ENCODE results near the gene HDAC4.

HDAC4 gene

DNA sequence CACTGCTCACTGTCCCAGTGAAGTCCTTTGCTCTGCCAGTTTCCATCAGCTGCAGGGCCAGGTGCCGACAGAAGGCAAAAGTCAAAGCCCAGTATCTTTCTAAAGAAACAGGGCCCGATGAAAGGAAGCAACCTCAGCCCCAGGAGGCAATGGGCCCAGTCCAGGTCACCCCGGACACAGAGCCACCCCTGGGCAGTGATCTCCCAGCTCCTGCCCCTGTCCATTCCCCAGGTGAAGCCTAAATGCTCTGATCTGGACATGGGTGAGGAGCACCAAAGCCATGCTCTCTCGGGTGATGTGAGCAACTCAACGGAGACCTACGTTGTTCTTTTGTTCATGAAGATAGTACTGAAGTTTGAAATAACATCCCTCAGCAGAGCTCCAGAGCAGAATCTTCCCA, 61.6 kb downstream of the HDAC4 start:
- no peak for TF ChIP-seq POLR2AphosphoS5 (IDR thresholded peaks at IDR 0.05; ENCODE audit: low read depth)
- TF ChIP-seq GABPA (IDR thresholded peaks at IDR 0.05; ENCODE audit: low read depth): no peak
- TF ChIP-seq, protein P1, sequence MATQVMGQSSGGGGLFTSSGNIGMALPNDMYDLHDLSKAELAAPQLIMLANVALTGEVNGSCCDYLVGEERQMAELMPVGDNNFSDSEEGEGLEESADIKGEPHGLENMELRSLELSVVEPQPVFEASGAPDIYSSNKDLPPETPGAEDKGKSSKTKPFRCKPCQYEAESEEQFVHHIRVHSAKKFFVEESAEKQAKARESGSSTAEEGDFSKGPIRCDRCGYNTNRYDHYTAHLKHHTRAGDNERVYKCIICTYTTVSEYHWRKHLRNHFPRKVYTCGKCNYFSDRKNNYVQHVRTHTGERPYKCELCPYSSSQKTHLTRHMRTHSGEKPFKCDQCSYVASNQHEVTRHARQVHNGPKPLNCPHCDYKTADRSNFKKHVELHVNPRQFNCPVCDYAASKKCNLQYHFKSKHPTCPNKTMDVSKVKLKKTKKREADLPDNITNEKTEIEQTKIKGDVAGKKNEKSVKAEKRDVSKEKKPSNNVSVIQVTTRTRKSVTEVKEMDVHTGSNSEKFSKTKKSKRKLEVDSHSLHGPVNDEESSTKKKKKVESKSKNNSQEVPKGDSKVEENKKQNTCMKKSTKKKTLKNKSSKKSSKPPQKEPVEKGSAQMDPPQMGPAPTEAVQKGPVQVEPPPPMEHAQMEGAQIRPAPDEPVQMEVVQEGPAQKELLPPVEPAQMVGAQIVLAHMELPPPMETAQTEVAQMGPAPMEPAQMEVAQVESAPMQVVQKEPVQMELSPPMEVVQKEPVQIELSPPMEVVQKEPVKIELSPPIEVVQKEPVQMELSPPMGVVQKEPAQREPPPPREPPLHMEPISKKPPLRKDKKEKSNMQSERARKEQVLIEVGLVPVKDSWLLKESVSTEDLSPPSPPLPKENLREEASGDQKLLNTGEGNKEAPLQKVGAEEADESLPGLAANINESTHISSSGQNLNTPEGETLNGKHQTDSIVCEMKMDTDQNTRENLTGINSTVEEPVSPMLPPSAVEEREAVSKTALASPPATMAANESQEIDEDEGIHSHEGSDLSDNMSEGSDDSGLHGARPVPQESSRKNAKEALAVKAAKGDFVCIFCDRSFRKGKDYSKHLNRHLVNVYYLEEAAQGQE (IDR thresholded peaks at IDR 0.05; ENCODE audit: insufficient replicate concordance, low read depth): no peak
- TF ChIP-seq, protein P2, sequence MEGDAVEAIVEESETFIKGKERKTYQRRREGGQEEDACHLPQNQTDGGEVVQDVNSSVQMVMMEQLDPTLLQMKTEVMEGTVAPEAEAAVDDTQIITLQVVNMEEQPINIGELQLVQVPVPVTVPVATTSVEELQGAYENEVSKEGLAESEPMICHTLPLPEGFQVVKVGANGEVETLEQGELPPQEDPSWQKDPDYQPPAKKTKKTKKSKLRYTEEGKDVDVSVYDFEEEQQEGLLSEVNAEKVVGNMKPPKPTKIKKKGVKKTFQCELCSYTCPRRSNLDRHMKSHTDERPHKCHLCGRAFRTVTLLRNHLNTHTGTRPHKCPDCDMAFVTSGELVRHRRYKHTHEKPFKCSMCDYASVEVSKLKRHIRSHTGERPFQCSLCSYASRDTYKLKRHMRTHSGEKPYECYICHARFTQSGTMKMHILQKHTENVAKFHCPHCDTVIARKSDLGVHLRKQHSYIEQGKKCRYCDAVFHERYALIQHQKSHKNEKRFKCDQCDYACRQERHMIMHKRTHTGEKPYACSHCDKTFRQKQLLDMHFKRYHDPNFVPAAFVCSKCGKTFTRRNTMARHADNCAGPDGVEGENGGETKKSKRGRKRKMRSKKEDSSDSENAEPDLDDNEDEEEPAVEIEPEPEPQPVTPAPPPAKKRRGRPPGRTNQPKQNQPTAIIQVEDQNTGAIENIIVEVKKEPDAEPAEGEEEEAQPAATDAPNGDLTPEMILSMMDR (IDR thresholded peaks at IDR 0.05; ENCODE audit: insufficient read depth, low read length): no peak
- no peak for TF ChIP-seq SPI1 (IDR thresholded peaks at IDR 0.05; ENCODE audit: borderline replicate concordance, low read depth)
- Histone ChIP-seq H3K27ac (replicated peaks) (no peak overlapping the region), H3K27me3 (ENCODE audit: insufficient read depth, poor library complexity, severe bottlenecking) (no peaks in the 10 kb centered on the region), H3K4me3 (replicated peaks; ENCODE audit: insufficient read depth, low read length) (no peak overlapping the region)
- DNase-seq (ENCODE audit: low read depth in 1 of 2, low spot score in 1 of 2): no peak

DNA sequence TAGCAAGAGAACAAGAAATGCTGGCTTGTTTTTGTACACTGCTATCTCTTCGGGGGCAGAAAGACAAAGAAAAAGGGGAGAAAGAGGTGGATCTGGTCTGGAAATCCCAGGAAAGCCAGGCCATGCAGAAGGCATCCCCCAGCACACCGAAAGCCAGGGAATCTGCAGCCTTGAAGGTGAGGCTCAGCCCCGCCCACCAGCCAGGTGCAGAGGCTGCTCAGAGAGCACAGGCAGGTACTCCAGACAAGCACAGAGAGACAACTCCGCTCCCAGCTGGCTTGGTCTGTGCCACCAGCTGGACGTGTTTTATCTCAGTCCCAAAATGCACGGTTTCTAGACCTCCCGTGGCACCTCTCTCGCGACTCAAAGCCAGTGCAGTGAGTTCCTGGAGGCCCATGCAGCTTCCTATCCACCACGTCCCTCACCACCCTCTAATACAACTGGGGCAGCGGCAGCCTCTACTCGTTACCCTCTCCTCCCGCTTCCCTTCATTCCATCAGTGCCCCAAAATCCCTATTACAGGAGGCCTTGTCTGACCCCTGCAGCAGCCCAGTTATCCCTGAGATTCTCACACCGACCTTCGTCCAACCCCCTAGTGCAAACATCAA, 62.8 kb downstream of the HDAC4 start:
- H3K4me3 ChIP-seq (replicated peaks; ENCODE audit: insufficient read depth, low read length): no peak overlapping the region
- TF ChIP-seq, protein P2 (IDR thresholded peaks at IDR 0.05; ENCODE audit: insufficient read depth, low read length): no peak
- TF ChIP-seq, protein P1 (IDR thresholded peaks at IDR 0.05; ENCODE audit: insufficient replicate concordance, low read depth): no peak
- TF ChIP-seq POLR2AphosphoS5 (IDR thresholded peaks at IDR 0.05; ENCODE audit: low read depth): no peak
- no peak for TF ChIP-seq GABPA (IDR thresholded peaks at IDR 0.05; ENCODE audit: low read depth)
- no peak for TF ChIP-seq SPI1 (IDR thresholded peaks at IDR 0.05; ENCODE audit: borderline replicate concordance, low read depth)
- H3K27me3 ChIP-seq (ENCODE audit: insufficient read depth, poor library complexity, severe bottlenecking): no peaks in the 10 kb centered on the region
- no peak for DNase-seq (ENCODE audit: low read depth in 1 of 2, low spot score in 1 of 2)
- no peak overlapping the region for H3K27ac ChIP-seq (replicated peaks)

DNA sequence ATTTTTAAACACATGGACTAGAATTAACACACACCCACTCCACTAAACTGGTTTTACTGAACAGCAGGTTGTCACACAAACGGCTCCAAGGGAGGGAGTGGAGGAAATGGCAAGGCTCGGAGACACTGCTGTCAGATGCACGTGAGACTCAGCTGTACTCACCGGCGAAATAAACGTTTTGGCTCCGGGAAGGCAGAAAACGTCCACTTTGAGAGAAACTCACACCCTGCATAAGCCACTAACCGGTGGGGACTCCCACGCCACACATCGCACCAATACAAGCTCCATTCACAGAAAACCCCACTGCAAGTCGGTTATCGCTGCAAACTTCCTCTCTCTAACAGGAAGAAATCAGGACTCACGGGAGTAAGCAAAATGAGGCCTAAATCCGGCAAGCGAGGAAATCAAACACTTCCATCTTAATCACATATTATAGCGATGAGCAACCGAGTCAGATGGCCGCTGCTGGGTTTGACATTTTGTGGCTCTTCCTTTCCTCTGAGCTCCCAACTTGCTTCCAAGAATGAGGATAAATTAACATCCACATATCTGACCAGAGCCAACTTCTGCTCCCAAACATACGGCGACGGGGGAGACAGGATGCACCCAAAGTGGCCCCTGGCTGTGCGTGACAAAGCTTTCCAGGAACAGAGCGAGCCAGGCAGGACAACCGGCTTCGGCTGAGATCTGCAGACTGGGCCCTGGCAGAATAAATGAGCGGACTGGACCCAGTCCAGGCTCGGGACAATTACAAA, 63.5 kb downstream of the HDAC4 start:
- no peak overlapping the region for H3K27ac ChIP-seq (replicated peaks)
- H3K27me3 ChIP-seq (ENCODE audit: insufficient read depth, poor library complexity, severe bottlenecking): no peaks in the 10 kb centered on the region
- no peak overlapping the region for H3K4me3 ChIP-seq (replicated peaks; ENCODE audit: insufficient read depth, low read length)
- DNase-seq (ENCODE audit: low read depth in 1 of 2, low spot score in 1 of 2): no peak
- TF ChIP-seq, protein P1 (IDR thresholded peaks at IDR 0.05; ENCODE audit: insufficient replicate concordance, low read depth): no peak
- no peak for TF ChIP-seq GABPA (IDR thresholded peaks at IDR 0.05; ENCODE audit: low read depth)

All from HL-60 (cell line).